GM18520 (cell line): ENCODE measurements around the gene RGS16.

ENCODE experiments used
- ATAC-seq: cut with Tn5 transposase; IDR thresholded peaks from one replicate; pipeline ENCODE4 v1.9.1; 2021; ENCODE audit not compliant: unreplicated experiment

Gene RGS16

DNA sequence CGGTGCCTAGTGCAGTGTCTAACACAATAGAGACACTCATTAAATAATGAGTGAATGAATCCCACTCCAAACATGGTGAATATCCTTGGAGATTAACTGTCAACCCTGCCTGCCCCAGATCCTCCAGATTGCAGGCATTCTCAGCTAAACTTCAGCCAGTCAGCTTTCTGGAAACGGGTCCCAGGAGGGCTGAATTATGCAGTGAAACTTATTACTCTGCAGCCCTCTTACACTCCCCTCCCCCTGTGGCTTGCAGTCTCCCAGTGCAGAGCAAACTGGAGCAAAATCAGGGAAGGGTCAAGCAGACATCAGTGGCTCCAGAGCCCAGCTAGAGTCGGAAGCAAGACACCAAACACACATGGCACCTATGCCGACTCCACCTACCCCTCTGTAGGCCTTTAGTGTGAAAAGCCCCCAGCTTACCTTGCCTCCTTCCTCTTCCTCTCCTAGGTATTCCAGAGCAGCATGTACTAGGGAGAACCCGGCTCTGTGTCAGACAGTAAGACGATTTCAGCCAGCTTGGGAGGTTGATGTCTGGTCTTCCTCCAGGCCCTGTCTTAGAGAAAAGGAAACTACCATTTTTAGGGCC, 6.5 kb upstream of the RGS16 start:
- no peak for ATAC-seq

DNA sequence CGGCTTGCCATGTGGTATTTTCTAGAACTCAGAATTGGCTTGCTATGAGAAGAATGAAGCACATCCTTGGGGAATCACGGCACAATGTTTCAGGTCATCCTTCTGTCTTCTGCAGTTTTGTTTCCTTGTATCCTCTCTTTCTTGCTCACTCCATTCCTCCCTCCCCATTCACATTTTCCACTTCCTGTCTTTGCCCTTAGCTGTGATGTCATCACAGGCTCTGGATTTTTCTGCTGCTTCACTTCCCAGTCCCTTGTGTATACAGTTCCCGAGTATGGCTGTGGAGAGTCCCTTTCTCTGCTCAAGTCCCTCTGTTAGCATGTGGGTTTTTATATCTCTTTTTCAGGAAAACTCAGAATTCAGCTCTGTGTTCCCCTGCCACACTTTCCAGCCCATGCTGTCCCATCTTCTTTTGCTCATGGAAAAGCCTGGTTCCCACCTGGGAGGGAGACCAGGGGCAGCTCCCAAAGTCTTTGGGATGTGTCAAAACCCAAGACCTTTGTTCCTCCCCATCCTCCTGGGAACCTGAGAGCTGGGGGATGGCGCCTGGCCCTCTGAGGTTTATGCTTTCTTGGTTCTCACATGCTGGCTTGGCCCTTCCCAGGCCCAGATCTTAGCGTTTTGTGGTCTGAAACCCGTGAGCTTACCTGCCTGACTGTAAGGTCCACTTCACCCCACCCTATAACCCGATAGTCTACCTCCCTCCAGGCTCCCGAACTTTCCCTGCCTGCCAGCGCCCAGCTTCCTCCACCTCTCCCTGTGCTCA, 4.8 kb upstream of the RGS16 start:
- no peak for ATAC-seq

DNA sequence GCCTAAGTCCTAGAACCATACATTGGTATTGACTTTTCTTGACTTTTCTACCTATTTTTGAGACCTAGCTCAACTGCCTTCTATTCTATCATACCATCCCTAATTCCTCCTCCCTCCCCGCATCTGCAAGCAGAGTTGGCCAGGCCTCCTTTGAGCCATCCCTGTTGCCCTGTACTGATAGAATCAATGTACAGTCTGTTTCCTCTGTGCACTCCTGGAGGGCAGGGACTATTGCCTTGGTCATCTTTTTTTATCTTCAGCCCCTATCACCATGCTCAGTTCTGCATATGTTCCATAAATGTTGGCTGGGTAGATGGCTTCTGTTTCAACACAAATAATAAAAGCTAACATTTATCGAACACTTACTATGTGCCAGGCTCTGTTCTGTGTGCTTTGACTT, 4.0 kb upstream of the RGS16 start:
- no peak for ATAC-seq

DNA sequence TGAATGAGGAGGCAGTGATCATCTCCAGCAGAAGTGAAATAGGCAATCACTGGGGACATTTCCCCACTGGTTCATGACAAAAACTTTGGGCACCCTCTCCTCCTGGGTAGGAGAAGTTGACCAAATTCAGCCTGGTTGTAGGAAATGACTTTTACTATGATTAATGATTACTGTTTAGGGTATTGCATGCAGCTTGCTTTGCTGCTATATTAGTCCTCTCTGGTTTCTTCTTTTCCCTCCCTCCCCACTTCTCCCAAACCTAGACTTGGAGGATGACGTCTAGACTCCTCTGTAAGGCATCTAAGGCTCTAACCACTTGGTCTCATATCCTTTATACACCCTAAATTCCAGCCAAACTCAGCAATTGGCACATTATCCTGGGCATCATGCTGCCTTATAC, 3.4 kb upstream of the RGS16 start:
- no peak for ATAC-seq

DNA sequence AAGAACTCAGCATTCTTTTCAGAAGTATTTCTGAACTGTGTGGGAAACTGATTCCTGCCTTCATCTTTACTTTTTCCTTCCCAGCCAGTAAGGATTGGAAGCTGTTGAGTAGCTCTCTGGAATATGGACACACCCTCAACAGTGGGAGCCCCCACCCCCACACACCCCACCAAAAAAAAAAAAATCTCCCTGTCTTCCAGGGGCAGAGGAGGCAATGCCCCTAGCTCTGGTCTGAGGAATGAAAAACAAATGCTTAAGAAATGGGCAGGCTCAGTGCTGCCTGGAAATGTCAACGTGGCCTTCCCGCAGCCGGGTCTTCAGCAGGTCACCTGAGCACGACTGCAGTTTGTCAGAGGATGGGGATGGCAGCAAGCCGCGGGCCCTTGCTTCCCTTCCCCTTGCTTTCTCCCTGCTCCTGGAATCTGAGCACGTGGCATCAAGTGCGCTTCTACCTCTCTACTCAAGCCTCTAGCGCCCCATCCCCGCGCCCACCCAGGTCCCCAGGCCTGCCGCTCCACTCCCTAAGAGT, 479 bp downstream of the RGS16 start:
- peak; percentile 5 for ATAC-seq

DNA sequence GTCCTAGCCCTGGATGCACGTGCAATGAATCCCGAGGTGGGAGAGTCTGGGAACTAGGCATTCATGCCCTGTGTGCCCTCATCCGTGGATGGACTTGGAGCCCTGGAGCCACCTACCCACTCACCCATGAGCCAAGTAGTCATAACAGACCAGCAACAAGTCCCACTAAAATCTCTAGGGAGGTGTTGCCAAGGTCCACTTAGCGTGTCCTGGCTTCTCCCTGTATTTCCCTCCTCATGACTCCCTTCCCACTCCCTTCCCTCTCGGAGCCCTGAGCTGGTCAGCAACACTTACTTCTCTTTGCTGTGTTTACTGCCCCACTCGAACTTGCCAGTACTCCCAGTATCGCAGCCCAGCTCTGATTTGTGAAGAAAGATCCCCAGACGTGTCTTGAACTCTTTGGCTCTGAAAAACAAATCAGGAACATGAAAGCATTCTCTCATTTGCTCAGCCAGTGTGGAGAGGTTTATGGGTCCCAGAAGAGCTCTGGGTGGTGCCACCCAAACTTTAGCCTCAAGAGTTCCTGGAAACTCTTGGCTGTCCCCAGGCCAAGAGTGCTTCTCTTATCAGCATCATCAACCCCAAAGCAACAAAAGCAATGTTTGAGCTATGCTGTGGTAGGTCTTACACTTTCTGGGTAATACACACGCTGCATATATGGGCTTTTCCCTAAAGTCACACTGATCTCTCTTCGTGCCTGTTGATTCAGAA, 1.1 kb downstream of the RGS16 start:
- no peak for ATAC-seq

DNA sequence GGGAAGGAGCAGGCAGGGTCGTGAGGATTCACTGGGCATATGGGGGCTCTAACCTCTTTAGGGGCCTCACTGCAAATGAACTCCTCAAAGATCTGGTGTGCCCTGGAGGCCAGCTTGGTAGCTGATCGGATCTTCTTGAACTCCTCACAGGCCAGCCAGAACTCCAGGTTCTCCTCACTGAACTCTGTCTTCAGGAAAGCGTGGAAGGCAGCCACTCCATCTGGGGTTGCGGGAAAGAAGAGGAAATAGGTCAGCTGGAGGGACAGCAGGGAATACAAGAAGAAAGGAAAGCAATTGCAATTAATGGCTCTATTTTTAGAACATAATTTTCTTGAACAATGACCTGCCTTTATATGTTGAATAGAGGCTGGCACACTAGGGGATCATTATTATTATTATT, 2.3 kb downstream of the RGS16 start:
- no peak for ATAC-seq

DNA sequence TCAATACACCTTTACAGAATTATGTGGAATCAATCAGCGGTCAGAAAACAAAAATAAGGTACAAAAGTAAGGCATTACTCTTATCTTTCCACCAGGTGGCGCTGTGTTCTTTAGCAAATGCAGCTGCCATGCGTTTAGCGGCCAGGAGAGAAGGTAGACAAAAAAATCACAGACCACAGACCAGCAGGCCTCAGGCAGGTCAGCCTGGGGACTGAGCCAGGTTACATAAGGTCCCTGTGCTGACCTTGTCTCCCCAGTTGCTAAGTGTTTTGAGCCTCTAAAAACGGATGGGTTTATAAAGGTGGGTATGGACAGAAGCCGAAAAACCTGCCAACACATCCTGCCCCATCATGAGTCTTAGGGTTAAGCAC, 2.8 kb downstream of the RGS16 start:
- ATAC-seq: no peak

DNA sequence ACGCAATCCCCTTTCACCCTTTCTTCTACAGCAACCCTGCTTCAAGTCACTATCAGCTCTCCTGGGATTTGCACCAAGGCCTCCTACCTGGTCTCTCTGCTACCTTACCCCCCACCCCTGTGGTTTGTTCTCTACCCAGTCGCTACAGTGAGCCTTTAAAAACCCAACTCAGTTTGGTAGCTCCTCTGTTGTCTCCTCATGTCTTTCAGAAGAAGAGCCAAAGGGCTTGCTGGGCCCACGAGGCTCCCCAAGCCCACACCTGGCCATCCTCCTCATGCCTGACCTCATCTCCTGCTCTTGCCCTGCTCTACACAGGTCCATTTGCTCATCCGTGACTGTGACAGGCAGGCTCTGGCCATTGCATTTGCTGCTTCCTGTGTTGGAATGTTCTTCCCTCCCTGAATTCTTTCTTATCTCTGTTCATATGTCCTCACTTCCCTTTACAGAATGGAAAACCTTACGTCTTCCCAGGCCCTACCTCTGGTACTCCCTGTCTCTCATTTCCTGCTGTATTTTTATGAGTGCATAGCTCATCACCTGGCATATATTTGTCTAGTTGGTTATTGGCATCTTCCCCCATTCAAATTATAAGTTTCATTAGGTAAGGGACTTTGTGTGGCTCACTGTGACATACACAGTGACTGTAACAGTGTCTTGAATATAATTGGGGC, 3.3 kb downstream of the RGS16 start:
- no peak for ATAC-seq

DNA sequence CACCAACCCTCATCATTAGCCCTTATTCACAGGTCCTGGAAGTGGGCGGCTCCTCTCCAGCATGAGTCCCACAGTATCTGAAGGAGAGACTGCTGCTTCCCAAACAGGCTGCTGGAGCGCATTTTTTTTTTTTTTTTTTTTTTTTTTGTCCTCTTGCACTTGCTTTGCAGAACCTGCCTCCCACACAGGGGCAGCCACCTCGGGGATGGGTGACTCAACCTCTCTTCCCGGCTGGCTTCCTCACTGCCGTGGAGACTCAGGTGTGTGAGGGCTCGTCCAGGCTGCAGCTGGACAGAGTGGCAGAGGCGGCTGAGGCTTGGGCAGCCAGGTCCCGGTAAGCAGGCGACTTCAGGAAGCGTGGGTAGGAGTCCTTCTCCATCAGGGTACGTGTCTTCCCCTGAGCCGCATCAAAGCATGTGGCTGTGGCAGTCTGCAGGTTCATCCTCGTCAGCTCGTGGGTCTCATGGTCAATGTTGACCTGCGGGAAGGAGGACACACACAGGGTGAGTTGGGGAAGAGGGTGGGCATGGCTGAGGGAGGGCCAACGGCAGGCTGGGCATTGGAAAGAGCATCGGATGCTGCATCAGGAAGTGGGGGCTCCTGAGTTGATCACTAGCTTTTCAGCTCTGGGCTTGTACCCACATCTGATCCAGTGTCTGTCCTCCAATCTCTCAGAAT, 4.0 kb downstream of the RGS16 start:
- ATAC-seq: no peak

DNA sequence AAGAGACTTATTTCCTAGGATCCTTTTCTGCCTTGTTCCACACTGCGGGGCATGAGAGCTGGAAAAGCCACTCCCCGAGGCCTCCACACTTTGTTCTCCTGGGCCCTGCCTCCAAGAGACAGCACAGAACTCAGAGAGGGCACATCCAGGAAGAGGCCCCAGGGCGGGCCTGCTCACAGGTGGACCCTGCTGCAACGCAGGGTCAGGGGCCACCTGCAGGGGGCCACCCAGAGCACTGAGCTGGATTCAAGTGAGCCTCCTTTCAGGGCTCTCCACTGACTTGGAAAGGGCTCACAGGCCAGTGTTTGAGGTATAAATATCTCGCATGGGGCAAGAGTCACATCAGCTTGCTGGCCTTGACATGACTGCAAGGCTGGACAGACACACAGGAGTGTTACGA, 4.8 kb downstream of the RGS16 start:
- ATAC-seq: no peak

DNA sequence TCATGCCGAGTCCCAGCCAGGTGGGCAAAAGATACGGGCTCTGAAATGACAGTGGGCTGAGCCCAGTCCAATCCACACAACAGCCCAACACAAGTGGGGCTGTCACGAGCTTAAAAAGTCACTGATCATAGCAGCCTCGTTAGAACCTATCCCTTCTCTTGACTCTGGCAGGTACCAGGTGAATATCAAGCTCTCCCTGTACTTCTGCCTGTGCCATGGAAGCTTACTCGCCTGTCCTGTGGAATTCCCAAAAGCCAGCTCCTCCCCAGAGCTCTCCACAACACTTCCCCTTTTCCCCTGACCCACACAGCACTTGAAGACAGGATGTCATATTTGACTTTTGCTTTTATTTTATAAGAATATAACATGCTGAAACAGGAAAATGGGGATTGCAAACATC, 5.9 kb downstream of the RGS16 start:
- ATAC-seq: no peak

DNA sequence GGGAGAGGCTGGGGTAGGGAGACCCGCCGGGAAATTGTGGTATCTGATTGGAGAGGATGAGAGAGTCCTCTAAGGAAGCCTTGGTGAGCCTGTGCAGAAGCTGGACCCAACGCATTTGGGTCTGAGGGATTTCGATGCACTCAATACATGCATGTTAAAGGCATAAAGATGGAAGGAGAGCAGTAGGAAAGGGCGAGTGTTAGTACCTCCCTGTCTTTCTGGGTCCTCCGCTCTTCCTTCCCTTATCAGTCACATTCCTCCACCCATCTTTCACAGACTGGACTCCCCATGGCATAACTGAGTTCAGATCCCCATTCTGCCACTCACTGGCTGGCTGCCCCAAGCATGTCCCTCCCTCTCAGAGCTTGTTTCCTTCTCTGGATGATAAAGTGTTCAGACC, 7.3 kb downstream of the RGS16 start:
- no peak for ATAC-seq

DNA sequence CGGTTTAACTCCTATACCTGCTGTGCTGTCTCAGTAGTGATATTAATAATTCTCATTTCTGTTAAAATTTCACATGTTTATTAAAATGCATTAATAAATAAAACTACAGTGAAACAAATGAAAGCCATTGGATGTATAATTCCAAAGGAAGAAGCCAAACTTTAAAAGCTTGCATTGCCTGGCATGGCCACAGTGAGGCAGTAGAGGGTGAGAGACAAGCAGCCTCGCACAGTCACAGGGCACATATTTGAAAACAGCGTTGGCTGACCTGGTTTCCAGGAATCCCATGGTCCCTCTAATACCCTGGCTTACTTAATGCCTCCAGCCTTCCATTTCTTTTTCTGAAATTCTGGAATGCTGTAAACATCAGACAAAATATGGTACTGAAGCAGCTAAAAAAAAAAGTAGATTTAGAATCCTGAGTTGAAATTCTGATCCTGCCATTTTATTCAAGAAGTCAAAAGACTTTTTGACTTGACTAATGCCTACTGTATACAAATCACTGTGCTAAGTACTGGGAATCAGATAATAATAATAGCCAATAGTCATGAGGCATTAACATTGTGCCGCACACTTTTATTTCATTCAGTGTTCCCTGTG, 8.4 kb downstream of the RGS16 start:
- no peak for ATAC-seq

DNA sequence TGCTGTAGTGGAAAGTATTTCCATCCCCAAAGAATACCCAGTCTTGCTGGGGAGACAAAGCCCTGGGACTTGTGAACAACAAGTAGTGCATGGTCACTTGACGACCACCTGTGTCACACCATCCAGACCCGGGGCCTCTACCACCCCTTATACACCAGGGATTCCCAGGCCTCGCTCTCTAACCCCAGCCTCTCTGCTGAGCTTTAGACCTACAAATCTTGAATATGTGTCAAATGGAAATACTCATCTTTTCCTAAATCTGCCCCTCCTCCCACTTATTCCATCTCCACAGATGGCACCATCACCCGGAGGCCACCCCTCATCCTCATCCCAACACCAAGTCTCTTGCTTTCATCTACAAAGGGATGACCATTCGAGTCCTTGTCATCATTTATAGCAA, 14.3 kb downstream of the RGS16 start:
- ATAC-seq: no peak

DNA sequence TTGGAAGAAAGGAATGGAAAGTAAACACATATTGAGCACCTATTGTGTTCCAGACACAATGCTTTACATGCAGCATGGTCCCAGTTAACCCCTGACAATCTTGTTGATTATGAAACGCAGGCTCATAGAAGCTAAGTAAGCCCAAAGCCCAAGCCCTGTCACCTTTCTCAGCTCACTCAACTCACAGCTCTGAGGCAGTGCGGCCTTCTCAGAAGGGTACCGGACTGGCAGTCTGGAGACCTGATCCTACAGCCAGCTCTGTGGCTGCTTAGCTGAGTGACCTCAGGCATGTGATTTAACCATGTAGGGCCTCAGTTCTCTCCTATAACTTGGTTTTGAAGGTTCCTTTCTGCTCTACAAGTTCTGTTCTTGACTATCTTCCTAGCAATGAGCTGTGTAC, 14.7 kb downstream of the RGS16 start:
- ATAC-seq: no peak

DNA sequence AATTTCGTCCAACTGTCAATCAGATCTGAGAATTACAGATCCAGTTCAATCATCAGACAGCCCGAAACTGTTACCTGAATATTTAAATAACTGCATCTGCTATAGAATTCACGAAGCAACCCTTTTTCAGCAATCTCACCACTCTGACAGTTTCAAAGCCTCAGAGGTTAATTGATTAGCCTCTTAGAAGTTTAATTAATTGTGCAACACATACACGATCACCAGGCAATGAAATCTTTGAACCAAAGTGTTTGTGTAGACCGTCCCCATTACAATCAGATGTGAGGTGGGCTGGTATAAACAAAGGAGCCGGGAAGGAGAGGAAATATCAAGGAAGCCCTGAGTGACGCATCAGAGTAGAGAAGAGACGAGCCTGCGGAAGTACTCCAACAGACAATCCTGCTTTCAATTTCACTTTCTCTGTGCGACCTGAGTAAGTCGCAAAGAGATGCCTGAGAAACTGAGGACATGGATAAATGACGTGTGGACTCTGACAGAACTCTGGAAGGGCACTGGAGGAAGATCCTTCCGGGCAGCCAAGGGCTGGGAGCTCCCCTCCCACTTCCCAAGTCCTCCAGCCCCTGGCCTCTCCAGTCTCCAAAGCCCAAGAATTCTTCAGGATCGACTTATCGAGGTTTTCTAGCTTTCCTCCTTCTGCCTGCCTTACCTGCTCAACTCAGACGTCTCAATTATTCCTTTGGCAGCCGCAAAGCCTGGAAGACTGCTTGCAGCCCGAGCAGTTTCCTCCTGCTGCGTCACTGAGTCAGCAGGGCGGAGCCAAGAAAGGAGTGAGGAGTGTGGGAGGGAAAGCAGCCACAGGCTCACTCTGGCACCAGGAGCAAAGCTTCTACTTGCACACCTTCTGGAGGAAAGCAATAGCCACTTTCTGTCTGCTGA, 15.4 kb downstream of the RGS16 start, which contains the start of gene RNASEL:
Gene RNASEL (minus strand): TSS at position 757 of the 897 bp plus-strand sequence. CDS start 2,450 bp downstream, outside the sequence.
- ATAC-seq: peak; percentile 67

DNA sequence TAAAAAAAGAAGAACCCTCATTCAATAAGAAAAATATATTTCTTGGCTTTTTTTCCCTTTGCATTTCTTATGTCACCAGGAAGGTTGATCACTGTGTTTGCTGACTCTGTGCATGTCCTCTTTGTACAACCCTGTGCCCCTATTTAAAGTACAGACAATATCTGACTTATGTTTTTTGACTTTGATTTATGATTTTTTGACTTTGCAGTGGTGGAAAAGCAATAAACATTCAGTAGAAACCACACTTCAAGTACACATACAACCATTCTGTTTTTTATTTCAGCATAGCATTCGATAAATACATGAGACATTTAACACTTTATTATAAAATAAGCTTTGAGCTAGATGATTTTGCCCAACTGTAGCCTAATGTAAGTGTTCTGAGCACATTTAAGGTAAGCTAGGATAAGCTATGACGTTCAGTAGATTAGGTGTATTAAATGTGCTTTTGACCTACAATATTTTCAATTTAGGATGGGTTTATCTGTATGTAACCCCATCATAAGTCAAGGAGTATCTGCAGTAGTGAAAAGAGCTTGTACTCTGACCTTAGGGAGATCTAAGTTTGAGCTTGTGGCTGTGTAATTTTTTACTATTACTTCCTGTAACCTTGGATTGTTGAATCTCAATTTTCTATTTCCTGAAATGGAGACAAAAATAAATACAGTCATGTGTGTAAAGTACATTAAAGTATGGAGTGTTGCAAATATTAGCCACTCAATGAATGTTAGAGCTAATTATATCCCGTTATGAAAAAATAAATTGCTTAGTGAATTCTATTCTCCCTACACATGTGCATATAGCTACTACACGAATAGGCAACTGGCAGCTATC, 16.3 kb downstream of the RGS16 start:
- ATAC-seq: no peak

DNA sequence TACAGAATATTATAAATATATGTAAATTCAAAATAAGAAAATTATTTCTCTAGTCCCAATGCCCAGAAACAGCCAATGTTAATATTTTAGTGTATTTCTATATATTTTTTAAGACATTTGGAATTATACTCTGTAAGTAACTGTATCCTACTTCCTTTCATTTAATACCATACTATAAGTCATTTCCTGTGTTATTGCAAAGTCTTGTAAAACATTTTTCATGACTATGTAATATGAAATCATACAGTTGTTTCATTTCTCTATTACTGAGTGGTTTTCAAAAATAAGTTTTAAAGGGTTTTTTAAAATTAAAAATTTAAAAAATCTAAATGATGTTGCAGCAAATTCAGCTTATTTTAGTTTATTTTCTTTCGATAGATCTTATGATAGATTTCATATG, 17.1 kb downstream of the RGS16 start:
- ATAC-seq: no peak
